Measurements from ENCODE around the gene AMBP. TPM values are rescaled to one million over a fixed set of nuclear protein-coding genes. Genes with fewer than 3 reads are reported as not detected.
A peak's percentile ranks its signal among the peaks of the same experiment; 100 is the strongest.

Gene AMBP
- total and polyA plus RNA-seq, 2 of the 13 experiments (the other 11 are each of a cell fraction or from before 2014, with no cell fraction given), result 1,510 to 2,580 TPM

GRCh38 chr9:114123031-114123977 lies 45.2 kb upstream of the AMBP start (continued):
- TF ChIP-seq MLX (CRISPR knock-in tag; IDR thresholded peaks at IDR 0.05) (peak; percentile 90), ZFP37 (CRISPR knock-in tag; IDR thresholded peaks at IDR 0.05; ENCODE audit: borderline replicate concordance) (no peak), ZNF10 (CRISPR knock-in tag; IDR thresholded peaks at IDR 0.05; ENCODE audit: borderline replicate concordance, low read depth) (no peak), SP2 (CRISPR knock-in tag; IDR thresholded peaks at IDR 0.05) (no peak), CEBPG (CRISPR knock-in tag; IDR thresholded peaks at IDR 0.05) (peak; percentile 84), ZNF546 (CRISPR knock-in tag; conservative IDR thresholded peaks at IDR 0.05) (no peak), TFDP2 (CRISPR knock-in tag; IDR thresholded peaks at IDR 0.05) (0 out of 2 replicates have a peak, but pooled peaks have one; percentile 14), ELK4 (CRISPR knock-in tag; IDR thresholded peaks at IDR 0.05; ENCODE audit: borderline replicate concordance) (no peak), ZNF235 (CRISPR knock-in tag; IDR thresholded peaks at IDR 0.05; ENCODE audit: borderline replicate concordance) (no peak), MTA1 (CRISPR knock-in tag; IDR thresholded peaks at IDR 0.05; ENCODE audit: borderline replicate concordance) (peak; percentile 48; the same call in 1 of the 2 replicates), NCOA2 (CRISPR knock-in tag; IDR thresholded peaks at IDR 0.05) (peak; percentile 88), ZMYM4 (CRISPR knock-in tag; IDR thresholded peaks at IDR 0.05) (peak; percentile 41; the same call in 1 of the 2 replicates), SAP130 (CRISPR knock-in tag; IDR thresholded peaks at IDR 0.05; ENCODE audit: low read depth) (peak; percentile 50), RXRB (CRISPR knock-in tag; IDR thresholded peaks at IDR 0.05; ENCODE audit: borderline replicate concordance) (peak; percentile 82), RARA (CRISPR knock-in tag; IDR thresholded peaks at IDR 0.05) (peak; percentile 86), ZBTB25 (CRISPR knock-in tag; IDR thresholded peaks at IDR 0.05) (0 out of 2 replicates have a peak, but pooled peaks have one; percentile 15), DNMT1 (CRISPR knock-in tag; IDR thresholded peaks at IDR 0.05) (no peak), HOXA7 (CRISPR knock-in tag; IDR thresholded peaks at IDR 0.05) (no peak), GFI1 (CRISPR knock-in tag; IDR thresholded peaks at IDR 0.05; ENCODE audit: borderline replicate concordance) (0 out of 2 replicates have a peak, but pooled peaks have one; percentile 53), MED1 (CRISPR knock-in tag; IDR thresholded peaks at IDR 0.05) (peak; percentile 88), ISL2 (CRISPR knock-in tag; IDR thresholded peaks at IDR 0.05) (peak; percentile 45; the same call in 1 of the 2 replicates), ZGPAT (CRISPR knock-in tag; IDR thresholded peaks at IDR 0.05) (peak; percentile 39; the same call in 1 of the 2 replicates)
